IPS DF 4.7 (cell line): ENCODE measurements around the gene SLC16A2.
"Not testable (repeated sequence)": the region's sequence is repeated elsewhere in the genome, so short reads cannot be mapped to it uniquely, and the experiment has no call there.

Source experiments
- DNase-seq: peaks from one replicate; pipeline ENCODE4 v3.0.0-alpha.2; 2013; ENCODE audit warnings: low spot score; ENCODE audit errors: extremely low read depth

The SLC16A2 gene

GRCh38 chrX:74445099-74445498 is 23.8 kb downstream of the SLC16A2 start:
- no peak for DNase-seq

GRCh38 chrX:74446876-74447275 is 25.6 kb downstream of the SLC16A2 start:
- no peak for DNase-seq

- no peak for DNase-seq
Observed at GRCh38 chrX:74448669-74449068, 27.4 kb downstream of the SLC16A2 start.

GRCh38 chrX:74449322-74449936 is 28.1 kb downstream of the SLC16A2 start:
- no peak for DNase-seq

GRCh38 chrX:74449937-74450330 is 28.6 kb downstream of the SLC16A2 start:
- no peak for DNase-seq

- no peak for DNase-seq
Observed at GRCh38 chrX:74450803-74451449, 29.6 kb downstream of the SLC16A2 start.

- DNase-seq = no peak
Observed at GRCh38 chrX:74451450-74452198, 30.3 kb downstream of the SLC16A2 start.

GRCh38 chrX:74452199-74452481 is 30.8 kb downstream of the SLC16A2 start:
- no peak for DNase-seq

GRCh38 chrX:74453178-74453577 is 31.9 kb downstream of the SLC16A2 start:
- DNase-seq = no peak

- DNase-seq = not testable (repeated sequence)
Observed at GRCh38 chrX:74454233-74454632, 32.9 kb downstream of the SLC16A2 start.

GRCh38 chrX:74458736-74459135 is 37.4 kb downstream of the SLC16A2 start:
- no peak for DNase-seq

GRCh38 chrX:74461384-74461783 is 40.1 kb downstream of the SLC16A2 start:
- DNase-seq = no peak

- no peak for DNase-seq
Observed at GRCh38 chrX:74464722-74465121, 43.4 kb downstream of the SLC16A2 start.

GRCh38 chrX:74465424-74465823 is 44.1 kb downstream of the SLC16A2 start:
- DNase-seq = no peak

- no peak for DNase-seq
Observed at GRCh38 chrX:74467656-74468055, 46.4 kb downstream of the SLC16A2 start.

GRCh38 chrX:74473116-74473515 is 51.8 kb downstream of the SLC16A2 start:
- not testable (repeated sequence) for DNase-seq

- no peak for DNase-seq
Observed at GRCh38 chrX:74490247-74490646, 69.0 kb downstream of the SLC16A2 start.

GRCh38 chrX:74492720-74493201 is 71.5 kb downstream of the SLC16A2 start:
- DNase-seq = no peak

GRCh38 chrX:74493806-74494205 is 72.5 kb downstream of the SLC16A2 start:
- no peak for DNase-seq

- no peak for DNase-seq
Observed at GRCh38 chrX:74498924-74499323, 77.6 kb downstream of the SLC16A2 start.

GRCh38 chrX:74500067-74500466 is 78.8 kb downstream of the SLC16A2 start:
- DNase-seq = no peak

- no peak for DNase-seq
Observed at GRCh38 chrX:74500555-74500954, 79.3 kb downstream of the SLC16A2 start.

- no peak for DNase-seq
Observed at GRCh38 chrX:74505437-74505836, 84.1 kb downstream of the SLC16A2 start.
